PC-3 (cell line): ENCODE measurements around the gene WDFY1. TPM values are rescaled to one million over a fixed set of nuclear protein-coding genes. Genes with fewer than 3 reads are reported as not detected.

Source experiments
- ATAC-seq: fragments of 200-7000 bp; cut with Tn5 transposase; 2 replicates; pipeline ENCODE4 v1.9.1; 2020; ENCODE audit warnings: mild to moderate bottlenecking, moderate library complexity
- BruUV-seq: library from RNA; stranded (reverse); fragments of 400-500 nt; replicated peaks from 2 replicates; lab custom pipeline; 2021; lab: Mats Ljungman, UMichigan
- CTCF ChIA-PET: fragments of 300-600 bp; sonication (Branson Sonifier 250); formaldehyde crosslinking; loops from one replicate; lab custom pipeline; 2022; ENCODE audit warnings: antibody characterized with exemption; lab: Charles Lee
- POLR2A ChIA-PET: fragments of 300-600 bp; sonication (Branson Sonifier 250); formaldehyde crosslinking; loops from one replicate; lab custom pipeline; 2022; ENCODE audit warnings: antibody characterized with exemption; ENCODE audit not compliant: unreplicated experiment; lab: Charles Lee
- DNase-seq: peaks from one replicate; pipeline ENCODE4 v3.0.0-alpha.2; 2015
- H2AFZ ChIP-seq: fragments of 300-600 bp; sonication (generic); 2 replicates; pipeline ENCODE4 v1.6.0; 2016; ENCODE audit warnings: antibody characterized with exemption, low read length
- H3F3A ChIP-seq: fragments of 300-600 bp; sonication (generic); one replicate; pipeline ENCODE4 v1.6.0; 2017; ENCODE audit warnings: antibody characterized with exemption, low read length, control low read depth, mild to moderate bottlenecking; ENCODE audit not compliant: unreplicated experiment
- H3K27ac ChIP-seq: fragments of 300-600 bp; sonication (generic); 2 replicates; pipeline ENCODE4 v1.5.1; 2016; ENCODE audit warnings: mild to moderate bottlenecking, low read length
- H3K27me3 ChIP-seq: fragments of 300-600 bp; sonication (generic); 2 replicates; pipeline ENCODE4 v1.6.1; 2016; ENCODE audit warnings: low read length, mixed read lengths
- H3K36me3 ChIP-seq: fragments of 300-600 bp; sonication (generic); 2 replicates; pipeline ENCODE4 v1.6.1; 2016; ENCODE audit warnings: low read depth, mixed run types, low read length, mixed read lengths
- H3K4me1 ChIP-seq: fragments of 300-600 bp; sonication (generic); 2 replicates; pipeline ENCODE4 v1.5.1; 2016; ENCODE audit warnings: low read length; ENCODE audit not compliant: insufficient read depth
- H3K4me2 ChIP-seq: fragments of 300-600 bp; sonication (generic); 2 replicates; pipeline ENCODE4 v1.6.0; 2016; ENCODE audit warnings: low read length
- H3K4me3 ChIP-seq: fragments of 300-600 bp; sonication (generic); 2 replicates; pipeline ENCODE4 v1.5.1; 2016; ENCODE audit warnings: mild to moderate bottlenecking, low read length, mixed read lengths
- H3K79me2 ChIP-seq: fragments of 300-600 bp; sonication (generic); 2 replicates; pipeline ENCODE4 v1.6.1; 2017; ENCODE audit warnings: low read length, mixed read lengths
- H3K9ac ChIP-seq: fragments of 300-600 bp; sonication (generic); 2 replicates; pipeline ENCODE4 v1.6.0; 2016; ENCODE audit warnings: mild to moderate bottlenecking, low read length
- H3K9me2 ChIP-seq: fragments of 300-600 bp; sonication (generic); replicated peaks from 2 replicates; pipeline ENCODE4 v1.6.1; 2016; ENCODE audit warnings: mixed run types, low read length, mixed read lengths
- H3K9me3 ChIP-seq: fragments of 300-600 bp; sonication (generic); 2 replicates; pipeline ENCODE4 v1.6.1; 2016; ENCODE audit warnings: low read length, mixed read lengths
- H4K20me1 ChIP-seq: fragments of 300-600 bp; sonication (generic); 2 replicates; pipeline ENCODE4 v1.6.1; 2016; ENCODE audit warnings: low read length, mixed read lengths
- EZH2 ChIP-seq: fragments of 300-600 bp; sonication (generic); IDR thresholded peaks from one replicate; pipeline ENCODE4 v1.6.1; 2017; ENCODE audit warnings: antibody characterized with exemption, mild to moderate bottlenecking, low read length; ENCODE audit not compliant: unreplicated experiment
- EZH2phosphoT487 ChIP-seq: fragments of 300-600 bp; sonication (generic); IDR thresholded peaks from 2 replicates; pipeline ENCODE4 v1.6.1; 2018; ENCODE audit warnings: mild to moderate bottlenecking, antibody characterized with exemption, low read length, borderline replicate concordance
- intact Hi-C: fragments of 100-400 bp; cut with micrococcal nuclease; formaldehyde crosslinking; loops from 2 replicates; pipeline ENCODE4 v1.9.0; 2023
- total RNA-seq: library from RNA; depleted of rRNA; stranded (reverse); fragments of >200 nt; gene quantifications from 2 replicates; pipeline ENCODE4 v1.2.3, GENCODE V29; 2014
- TF ChIP-seq, protein P1 (sequence below): fragments of 300-600 bp; sonication (generic); conservative IDR thresholded peaks from 2 replicates; pipeline ENCODE4 v1.5.1; 2017; ENCODE audit warnings: antibody characterized with exemption, low read depth, mild to moderate bottlenecking, low read length

WDFY1 gene
- total RNA-seq, 1 experiment from 2014 or later: 47.7 TPM

DNA sequence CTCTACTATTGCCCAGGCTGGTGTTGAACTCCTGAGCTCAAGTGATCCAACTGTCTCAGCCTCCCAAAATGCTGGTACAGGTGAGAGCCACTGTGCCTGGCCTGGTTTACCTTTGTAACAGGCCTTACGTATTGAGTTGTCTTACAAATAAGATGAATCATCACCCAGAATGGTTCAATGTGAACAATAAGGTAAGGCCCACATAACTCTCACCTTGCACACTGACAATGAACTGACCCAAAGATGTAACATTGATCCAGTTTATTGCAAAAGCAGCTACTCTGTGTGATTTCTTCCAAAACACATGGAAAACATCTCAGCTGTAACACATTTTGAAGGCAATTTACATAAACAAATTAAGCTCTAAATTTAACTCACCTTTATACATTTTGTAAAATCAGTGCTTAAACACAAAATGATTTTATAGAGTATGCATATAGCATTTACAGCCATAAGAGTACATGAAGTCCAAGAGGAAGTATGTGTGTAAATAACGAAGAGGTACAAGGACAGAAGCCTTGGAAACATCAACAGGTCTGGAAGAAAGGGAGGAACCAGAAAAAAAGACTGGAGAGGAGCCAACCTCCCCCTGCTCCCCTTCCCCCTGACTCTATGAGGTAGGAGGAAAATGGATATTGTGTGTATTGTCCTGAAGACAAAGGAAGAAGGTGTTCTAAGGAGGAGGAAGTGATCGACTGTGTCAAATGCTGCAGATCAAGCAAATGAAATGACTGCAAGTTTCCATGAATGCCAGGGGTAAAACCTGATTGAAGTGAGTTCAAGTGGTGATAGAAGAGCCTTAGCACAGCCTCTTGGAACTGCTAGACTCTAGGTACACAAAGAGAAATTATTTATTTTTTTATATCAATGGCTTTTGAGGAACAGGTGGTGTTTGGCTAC lies 5.6 kb upstream of the WDFY1 start:
- Histone ChIP-seq H3K27me3 (no peaks in the 10 kb centered on the region), H4K20me1 (no peaks in the 10 kb centered on the region), H3F3A (no peaks in the 10 kb centered on the region), H3K36me3 (no peaks in the 10 kb centered on the region), H3K4me2 (no peak overlapping the region), H3K9me3 (no peaks in the 10 kb centered on the region), H3K9me2 (no peaks in the 10 kb centered on the region), H3K4me3 (no peak overlapping the region), H3K9ac (no peak overlapping the region), H3K4me1 (no peaks in the 10 kb centered on the region; the same call in 1 of the 2 replicates), H3K27ac (no peak overlapping the region), H2AFZ (no peak overlapping the region), H3K79me2 (peaks cover 5% of the 10 kb centered on the region; the same call in 1 of the 2 replicates)
- ChIA-PET POLR2A (no interaction called here), CTCF (no interaction called here)
- intact Hi-C loops: no loop called here
- ATAC-seq (no peak), DNase-seq (no peak)
- no TSS peak for BruUV-seq
- TF ChIP-seq EZH2 (no peak), EZH2phosphoT487 (no peak)
- TF ChIP-seq, protein P1, sequence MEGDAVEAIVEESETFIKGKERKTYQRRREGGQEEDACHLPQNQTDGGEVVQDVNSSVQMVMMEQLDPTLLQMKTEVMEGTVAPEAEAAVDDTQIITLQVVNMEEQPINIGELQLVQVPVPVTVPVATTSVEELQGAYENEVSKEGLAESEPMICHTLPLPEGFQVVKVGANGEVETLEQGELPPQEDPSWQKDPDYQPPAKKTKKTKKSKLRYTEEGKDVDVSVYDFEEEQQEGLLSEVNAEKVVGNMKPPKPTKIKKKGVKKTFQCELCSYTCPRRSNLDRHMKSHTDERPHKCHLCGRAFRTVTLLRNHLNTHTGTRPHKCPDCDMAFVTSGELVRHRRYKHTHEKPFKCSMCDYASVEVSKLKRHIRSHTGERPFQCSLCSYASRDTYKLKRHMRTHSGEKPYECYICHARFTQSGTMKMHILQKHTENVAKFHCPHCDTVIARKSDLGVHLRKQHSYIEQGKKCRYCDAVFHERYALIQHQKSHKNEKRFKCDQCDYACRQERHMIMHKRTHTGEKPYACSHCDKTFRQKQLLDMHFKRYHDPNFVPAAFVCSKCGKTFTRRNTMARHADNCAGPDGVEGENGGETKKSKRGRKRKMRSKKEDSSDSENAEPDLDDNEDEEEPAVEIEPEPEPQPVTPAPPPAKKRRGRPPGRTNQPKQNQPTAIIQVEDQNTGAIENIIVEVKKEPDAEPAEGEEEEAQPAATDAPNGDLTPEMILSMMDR: no peak

- Histone ChIP-seq H4K20me1 (no peaks in the 10 kb centered on the region), H3K9ac (no peak overlapping the region), H3K4me2 (no peak overlapping the region), H3K79me2 (peaks cover 18% of the 10 kb centered on the region), H2AFZ (no peak overlapping the region), H3K4me1 (no peaks in the 10 kb centered on the region; the same call in 1 of the 2 replicates), H3K9me2 (no peaks in the 10 kb centered on the region), H3K27me3 (no peaks in the 10 kb centered on the region), H3F3A (no peaks in the 10 kb centered on the region), H3K36me3 (no peaks in the 10 kb centered on the region), H3K27ac (no peak overlapping the region), H3K9me3 (no peaks in the 10 kb centered on the region), H3K4me3 (no peak overlapping the region)
- CTCF ChIA-PET: no interaction called here
- TF ChIP-seq, protein P1: no peak
- no peak for TF ChIP-seq EZH2phosphoT487
- TF ChIP-seq EZH2: no peak
- intact Hi-C loops: loop anchor here (10.0 kb wide), 1 partner anchor 115 kb away; the partner anchor contains the start of gene AP1S3
- no TSS peak for BruUV-seq
- POLR2A ChIA-PET: no interaction called here
- ATAC-seq (no peak), DNase-seq (no peak)
These were observed 4.2 kb upstream of the WDFY1 start for GRCh38 chr2:223949241-223949840.
